H1 (cell line): ENCODE measurements around the gene SLIT3. TPM values are rescaled to one million over a fixed set of nuclear protein-coding genes. Genes with fewer than 3 reads are reported as not detected.

Experiments used
- CTCF ChIA-PET: fragments of 300-600 bp; sonication (Branson Sonifier 250); formaldehyde crosslinking; loops from one replicate; lab custom pipeline; 2021; ENCODE audit not compliant: partially characterized antibody; lab: Charles Lee
- POLR2A ChIA-PET: fragments of 300-600 bp; sonication (Branson Sonifier 250); formaldehyde crosslinking; loops from one replicate; lab custom pipeline; 2021; ENCODE audit warnings: inconsistent platforms; ENCODE audit not compliant: partially characterized antibody; lab: Charles Lee
- DNase-seq, 2 experiments: peaks; one replicate each; pipeline versions ENCODE4 v3.0.0 to v3.0.0-alpha.2; 2010 to 2022; ENCODE audit warnings: low spot score in 2 of 2, low read depth in 1 of 2, mixed read lengths in 1 of 2
- FAIRE-seq: peaks from 2 replicates; lab custom pipeline; 2011; peaks lifted over from hg19 to GRCh38; lab: Jason Lieb, UNC
- H2AFZ ChIP-seq: 2 replicates; pipeline ENCODE4 v1.8.1; 2012; ENCODE audit warnings: low read length, inconsistent platforms
- H2AK5ac ChIP-seq: 2 replicates; pipeline ENCODE4 v1.6.1; 2013; ENCODE audit warnings: low read depth, low read length
- H2BK120ac ChIP-seq: replicated peaks from 2 replicates; pipeline ENCODE3; 2013; ENCODE audit warnings: low read depth, low read length, inconsistent platforms
- H2BK12ac ChIP-seq: 2 replicates; pipeline ENCODE4 v1.6.1; 2013; ENCODE audit warnings: low read depth, low read length
- H2BK15ac ChIP-seq: 2 replicates; pipeline ENCODE4 v1.6.1; 2013; ENCODE audit warnings: low read length
- H2BK20ac ChIP-seq: 2 replicates; pipeline ENCODE4 v1.6.1; 2013; ENCODE audit warnings: low read length
- H2BK5ac ChIP-seq: 2 replicates; pipeline ENCODE4 v1.6.1; 2013; ENCODE audit warnings: low read depth, low read length
- H3K14ac ChIP-seq: 2 replicates; pipeline ENCODE4 v1.6.1; 2013; ENCODE audit warnings: inconsistent platforms; ENCODE audit not compliant: insufficient read length
- H3K18ac ChIP-seq: 2 replicates; pipeline ENCODE4 v1.6.1; 2013; ENCODE audit warnings: low read length; ENCODE audit errors: extremely low read depth
- H3K23ac ChIP-seq: 2 replicates; pipeline ENCODE4 v1.6.1; 2013; ENCODE audit warnings: inconsistent platforms; ENCODE audit not compliant: insufficient read length
- H3K23me2 ChIP-seq: 2 replicates; pipeline ENCODE4 v1.6.1; 2013; ENCODE audit warnings: low read depth, low read length
- H3K27ac ChIP-seq: 2 replicates; pipeline ENCODE4 v1.6.1; 2011; ENCODE audit warnings: low read depth, low read length, inconsistent platforms
- H3K27me3 ChIP-seq, 4 experiments: replicated peaks in 1 of 4; 1 replicate in 1 of 4; 2 replicates in 3 of 4; pipeline versions ENCODE4 v1.6.1 to v1.8.1; 2011 to 2013; ENCODE audit warnings: low read length in 3 of 4, mild to moderate bottlenecking in 3 of 4, inconsistent platforms in 2 of 4, mixed read lengths in 2 of 4, moderate library complexity in 1 of 4; ENCODE audit not compliant: control insufficient read depth in 3 of 4, insufficient read depth in 3 of 4; ENCODE audit errors: extremely low read depth in 1 of 4
- H3K36me3 ChIP-seq, 4 experiments: 2 replicates each; pipeline versions ENCODE4 v1.6.1 to v1.8.1; 2011 to 2013; ENCODE audit warnings: mild to moderate bottlenecking in 4 of 4, low read length in 3 of 4, moderate library complexity in 2 of 4, control low read depth in 1 of 4, inconsistent platforms in 1 of 4; ENCODE audit not compliant: insufficient read depth in 4 of 4, control insufficient read depth in 2 of 4
- H3K4ac ChIP-seq: replicated peaks from 2 replicates; pipeline ENCODE3; 2013; ENCODE audit warnings: low read length, low read depth, mixed read lengths, inconsistent platforms; ENCODE audit not compliant: insufficient read length
- H3K4me1 ChIP-seq, 4 experiments: replicated peaks in 1 of 4; 1 replicate in 1 of 4; 2 replicates in 3 of 4; pipeline versions ENCODE4 v1.6.1 to v1.8.1; 2011 to 2013; ENCODE audit warnings: low read length in 3 of 4, inconsistent platforms in 2 of 4, mixed read lengths in 1 of 4; ENCODE audit not compliant: insufficient read depth in 4 of 4, control insufficient read depth in 3 of 4
- H3K4me2 ChIP-seq, 2 experiments: 2 replicates each; pipeline versions ENCODE4 v1.6.1 to v1.8.1; 2011 to 2013; ENCODE audit warnings: low read depth in 2 of 2, low read length in 2 of 2, control low read depth in 1 of 2, inconsistent platforms in 1 of 2, mild to moderate bottlenecking in 1 of 2; ENCODE audit not compliant: insufficient read depth in 1 of 2
- H3K4me3 ChIP-seq, 4 experiments: fragments of 200-600, 300-600 bp in 1 of 4; sonication (generic), shearing (Covaris generic), sonication (Bioruptor Twin) in 1 of 4; 2 replicates each; pipeline versions ENCODE4 v1.5.1 to v1.8.1; 2011 to 2016; ENCODE audit warnings: low read length in 4 of 4, low read depth in 3 of 4, control low read depth in 2 of 4, inconsistent platforms in 2 of 4, mild to moderate bottlenecking in 2 of 4, mixed read lengths in 1 of 4, moderate library complexity in 1 of 4; ENCODE audit not compliant: insufficient read depth in 2 of 4; ENCODE audit errors: extremely low read depth in 1 of 4
- H3K56ac ChIP-seq: replicated peaks from 2 replicates; pipeline ENCODE3; 2013; ENCODE audit warnings: low read depth, mild to moderate bottlenecking, mixed read lengths, low read length, inconsistent platforms; ENCODE audit not compliant: insufficient read length
- H3K79me1 ChIP-seq: 2 replicates; pipeline ENCODE4 v1.6.1; 2013; ENCODE audit warnings: low read depth, low read length, control low read depth
- H3K79me2 ChIP-seq, 2 experiments: 2 replicates each; pipeline versions ENCODE4 v1.6.1 to v1.8.1; 2012 to 2013; ENCODE audit warnings: low read length in 2 of 2, mild to moderate bottlenecking in 2 of 2, inconsistent platforms in 1 of 2; ENCODE audit not compliant: insufficient read depth in 2 of 2, control insufficient read depth in 1 of 2
- H3K9ac ChIP-seq, 4 experiments: replicated peaks in 1 of 4; 1 replicate in 1 of 4; 2 replicates in 3 of 4; pipeline versions ENCODE4 v1.6.1 to v1.8.1; 2011 to 2013; ENCODE audit warnings: low read depth in 3 of 4, low read length in 3 of 4, control low read depth in 2 of 4, mild to moderate bottlenecking in 2 of 4, moderate library complexity in 2 of 4, inconsistent platforms in 1 of 4; ENCODE audit errors: extremely low read depth in 1 of 4
- H3K9me3 ChIP-seq, 2 experiments: 2 replicates each; pipeline versions ENCODE4 v1.6.1 to v1.8.1; 2012 to 2013; ENCODE audit warnings: mild to moderate bottlenecking in 2 of 2, moderate library complexity in 2 of 2, control low read depth in 1 of 2, inconsistent platforms in 1 of 2, low read depth in 1 of 2, low read length in 1 of 2, mixed read lengths in 1 of 2; ENCODE audit not compliant: insufficient read depth in 2 of 2
- H4K20me1 ChIP-seq, 2 experiments: replicated peaks in 1 of 2; 2 replicates each; pipeline versions ENCODE3 to v1.8.1; 2011 to 2013; ENCODE audit warnings: inconsistent platforms in 2 of 2, low read length in 2 of 2, mild to moderate bottlenecking in 1 of 2; ENCODE audit not compliant: insufficient read depth in 2 of 2, control insufficient read depth in 1 of 2
- H4K5ac ChIP-seq: 2 replicates; pipeline ENCODE4 v1.6.1; 2013; ENCODE audit warnings: low read length, low read depth, mixed read lengths, inconsistent platforms; ENCODE audit not compliant: insufficient read length
- H4K8ac ChIP-seq: 2 replicates; pipeline ENCODE4 v1.8.0; 2013; ENCODE audit warnings: mild to moderate bottlenecking, moderate library complexity, low read length, inconsistent platforms; ENCODE audit not compliant: insufficient read depth; ENCODE audit errors: extremely low read depth
- H4K91ac ChIP-seq: replicated peaks from 2 replicates; pipeline ENCODE3; 2013; ENCODE audit warnings: low read length, mixed read lengths, inconsistent platforms; ENCODE audit not compliant: insufficient read length
- CTBP2 ChIP-seq: IDR thresholded peaks from 2 replicates; pipeline ENCODE4 v1.7.0; 2011; ENCODE audit warnings: borderline replicate concordance, mild to moderate bottlenecking, moderate library complexity, mixed read lengths, low read length; ENCODE audit not compliant: insufficient read depth, insufficient read length
- EZH2 ChIP-seq: fragments of 200-600 bp; sonication (generic); IDR thresholded peaks from 2 replicates; pipeline ENCODE4 v1.7.1; 2012; ENCODE audit warnings: low read depth, mild to moderate bottlenecking, moderate library complexity, low read length, inconsistent platforms; ENCODE audit not compliant: severe bottlenecking
- GABPA ChIP-seq: IDR thresholded peaks from 2 replicates; pipeline ENCODE4 v1.6.1; 2011; ENCODE audit warnings: mild to moderate bottlenecking, low read length, moderate library complexity, borderline replicate concordance; ENCODE audit not compliant: insufficient read depth
- KDM4A ChIP-seq: IDR thresholded peaks from one replicate; pipeline ENCODE4 v1.7.1; 2012; ENCODE audit warnings: low read depth, mild to moderate bottlenecking, moderate library complexity, low read length, inconsistent platforms; ENCODE audit not compliant: severe bottlenecking
- SUZ12 ChIP-seq: fragments of 200-600 bp; sonication (generic); IDR thresholded peaks from 2 replicates; pipeline ENCODE4 v1.6.1; 2012; ENCODE audit warnings: mild to moderate bottlenecking, inconsistent platforms, low read length, moderate library complexity, mixed read lengths
- WGBS, 2 experiments: shearing (Covaris generic) in 1 of 2; methylation state at CpG; one replicate each; pipeline versions ENCODE4 v1.1.6 to v1.1.7; 2013 to 2015; ENCODE audit warnings: low lambda C conversion rate in 2 of 2, mixed read lengths in 2 of 2, inconsistent platforms in 1 of 2, low coverage in 1 of 2, missing lambda C conversion rate in 1 of 2; ENCODE audit not compliant: insufficient replicate concordance in 2 of 2, insufficient coverage in 1 of 2, insufficient read length in 1 of 2; ENCODE audit errors: extremely low coverage in 1 of 2, missing lambda C conversion rate in 1 of 2; 5-methylcytosine and 5-hydroxymethylcytosine counted together
- polyA plus RNA-seq, 7 experiments: library from polyadenylated mRNA; depleted of rRNA in 3 of 7; stranded (reverse) in 5 of 7; unstranded in 2 of 7; fragments of >200 nt in 5 of 7; fragments of 200-250 nt in 2 of 7; gene quantifications; 1 replicate in 5 of 7; 2 replicates in 1 of 7; 4 replicates in 1 of 7; pipeline versions ENCODE4 v1.2.1 to v1.2.3, GENCODE V29; 2011 to 2013; ENCODE audit warnings: missing spikeins in 2 of 7, mixed read lengths in 2 of 7
- total RNA-seq: library from RNA; stranded (reverse); fragmentation: NEBNext Ultra II Directional; extraction: Animal tissue kit (Norgen Biotek cat#: 25700); gene quantifications from 2 replicates; pipeline ENCODE4 v1.2.1, GENCODE V29; 2021
- TF ChIP-seq, protein P1 (sequence below), 3 experiments: IDR thresholded peaks; 1 replicate in 2 of 3; 2 replicates in 1 of 3; pipeline versions ENCODE4 v1.5.1 to v1.6.1; 2011; ENCODE audit warnings: low read length in 3 of 3, mild to moderate bottlenecking in 3 of 3, inconsistent platforms in 2 of 3, low read depth in 1 of 3, moderate library complexity in 1 of 3; ENCODE audit not compliant: insufficient read depth in 1 of 3; ENCODE audit errors: control extremely low read depth in 1 of 3

The SLIT3 gene
- total and polyA plus RNA-seq, 2 of the 8 experiments (the other 6 are each of a cell fraction or from before 2014, with no cell fraction given) = 1.1 to 1.2 TPM

DNA sequence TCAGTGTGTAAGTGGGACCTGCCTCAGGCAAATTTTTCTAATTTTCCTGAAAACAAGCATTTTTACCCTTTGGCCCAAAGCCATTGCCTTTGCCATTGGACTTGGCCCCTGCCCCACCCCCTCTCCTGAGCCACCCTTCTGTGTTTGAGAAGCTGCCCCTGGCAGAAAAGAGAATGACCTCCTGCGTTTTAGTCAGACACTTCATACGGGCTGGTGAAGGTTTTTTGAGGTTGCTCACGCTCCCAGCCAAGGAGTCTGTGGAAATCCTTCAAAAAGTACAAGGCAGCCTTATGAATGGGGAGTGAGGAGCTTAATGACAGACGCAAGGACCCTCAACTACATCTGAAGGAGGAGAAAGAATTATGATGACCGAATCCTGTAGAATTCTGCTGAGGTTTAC is 308.9 kb downstream of the SLIT3 start:
- no peak overlapping the region for H4K91ac ChIP-seq
- no peak overlapping the region for H3K14ac ChIP-seq
- no peak overlapping the region for H3K27ac ChIP-seq
- no peak overlapping the region; the same call in none of the 2 replicates for H3K18ac ChIP-seq
- no peak overlapping the region for H3K4me3 ChIP-seq
- H3K23ac ChIP-seq = no peak overlapping the region
- H4K8ac ChIP-seq = no peak overlapping the region
- no peaks in the 10 kb centered on the region for H3K36me3 ChIP-seq
- no peaks in the 10 kb centered on the region for H3K23me2 ChIP-seq
- TF ChIP-seq, protein P1, sequence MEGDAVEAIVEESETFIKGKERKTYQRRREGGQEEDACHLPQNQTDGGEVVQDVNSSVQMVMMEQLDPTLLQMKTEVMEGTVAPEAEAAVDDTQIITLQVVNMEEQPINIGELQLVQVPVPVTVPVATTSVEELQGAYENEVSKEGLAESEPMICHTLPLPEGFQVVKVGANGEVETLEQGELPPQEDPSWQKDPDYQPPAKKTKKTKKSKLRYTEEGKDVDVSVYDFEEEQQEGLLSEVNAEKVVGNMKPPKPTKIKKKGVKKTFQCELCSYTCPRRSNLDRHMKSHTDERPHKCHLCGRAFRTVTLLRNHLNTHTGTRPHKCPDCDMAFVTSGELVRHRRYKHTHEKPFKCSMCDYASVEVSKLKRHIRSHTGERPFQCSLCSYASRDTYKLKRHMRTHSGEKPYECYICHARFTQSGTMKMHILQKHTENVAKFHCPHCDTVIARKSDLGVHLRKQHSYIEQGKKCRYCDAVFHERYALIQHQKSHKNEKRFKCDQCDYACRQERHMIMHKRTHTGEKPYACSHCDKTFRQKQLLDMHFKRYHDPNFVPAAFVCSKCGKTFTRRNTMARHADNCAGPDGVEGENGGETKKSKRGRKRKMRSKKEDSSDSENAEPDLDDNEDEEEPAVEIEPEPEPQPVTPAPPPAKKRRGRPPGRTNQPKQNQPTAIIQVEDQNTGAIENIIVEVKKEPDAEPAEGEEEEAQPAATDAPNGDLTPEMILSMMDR (IDR thresholded peaks at IDR 0.05; ENCODE audit: control extremely low read depth in 1 of 3, insufficient read depth in 1 of 3, low read depth in 1 of 3, low read length in 3 of 3) = no peak
- TF ChIP-seq CTBP2 (no peak), SUZ12 (no peak), EZH2 (no peak), GABPA (no peak), KDM4A (no peak)
- no peak overlapping the region for H3K4ac ChIP-seq
- no peak overlapping the region for H3K9ac ChIP-seq
- DNase-seq (no peak), FAIRE-seq (no peak)
- no peak overlapping the region for H2BK15ac ChIP-seq
- H3K27me3 ChIP-seq = no peaks in the 10 kb centered on the region
- WGBS, 2 experiments = 83% methylated on average over 5 of the region's 5 CpGs; no CpG with 5 or more reads in 1 of the 2 experiments
- ChIA-PET POLR2A (no interaction called here), CTCF (interaction anchor here (0.7 to 8.1 kb wide), 19 partner anchors 9 to 1079 kb away, joined by 3 to 69 read pairs (median 4); no protein-coding TSS in a partner anchor)
- no peak overlapping the region for H2AFZ ChIP-seq
- H3K4me1 ChIP-seq = peaks cover 0 to 15% (median 5%) of the 10 kb centered on the region in 4 experiments; a peak in 4 of 7 replicates
- no peaks in the 10 kb centered on the region for H3K79me1 ChIP-seq
- H2BK12ac ChIP-seq = no peak overlapping the region
- H3K9me3 ChIP-seq = no peaks in the 10 kb centered on the region
- no peak overlapping the region for H4K5ac ChIP-seq
- no peak overlapping the region for H2BK120ac ChIP-seq
- H3K56ac ChIP-seq = no peak overlapping the region
- H2BK20ac ChIP-seq = no peak overlapping the region
- H3K79me2 ChIP-seq = no peaks in the 10 kb centered on the region
- H2BK5ac ChIP-seq = no peak overlapping the region
- H2AK5ac ChIP-seq = no peak overlapping the region
- H3K4me2 ChIP-seq = no peak overlapping the region
- H4K20me1 ChIP-seq = no peaks in the 10 kb centered on the region
